Activated T-helper 17 cell treated with anti-CD3 and anti-CD28 coated beads, Interleukin-2, amount 50 U/mL, for 72 hours (primary cell): ENCODE results near the gene ALAS2. TPM values are rescaled to one million over a fixed set of nuclear protein-coding genes. Genes with fewer than 3 reads are reported as not detected.

Experiments
- ATAC-seq: fragments of 150-1000 bp; cut with Tn5 transposase; replicated peaks from 2 replicates; pipeline ENCODE4 v1.10.0; 2021; ENCODE audit warnings: mild to moderate bottlenecking, moderate library complexity
- H3K27ac Mint-ChIP-seq: one replicate; pipeline ENCODE4 v1.8.0; 2022; ENCODE audit warnings: mixed read lengths
- H3K27me3 Mint-ChIP-seq: one replicate; pipeline ENCODE4 v1.8.0; 2022; ENCODE audit warnings: mixed read lengths
- H3K36me3 Mint-ChIP-seq: one replicate; pipeline ENCODE4 v1.8.0; 2022; ENCODE audit warnings: low read depth, mild to moderate bottlenecking, mixed read lengths
- H3K4me1 Mint-ChIP-seq: one replicate; pipeline ENCODE4 v1.8.0; 2022; ENCODE audit warnings: mixed read lengths
- H3K4me3 Mint-ChIP-seq: one replicate; pipeline ENCODE4 v1.8.0; 2022; ENCODE audit warnings: mild to moderate bottlenecking, mixed read lengths
- H3K9me3 Mint-ChIP-seq: one replicate; pipeline ENCODE4 v1.8.0; 2022; ENCODE audit warnings: mixed read lengths
- total RNA-seq, 2 donors: library from RNA; stranded (reverse); gene quantifications; one replicate each; pipeline ENCODE4 v1.2.3, GENCODE V29; 2022

Gene ALAS2
- total RNA-seq, 2 donors from 2014 or later, result not detected

- Mint-ChIP-seq H3K27ac (no peak overlapping the region), H3K4me3 (no peak overlapping the region), H3K4me1 (no peaks in the 10 kb centered on the region), H3K9me3 (no peaks in the 10 kb centered on the region), H3K27me3 (no peaks in the 10 kb centered on the region), H3K36me3 (no peaks in the 10 kb centered on the region)
- ATAC-seq, result no peak
Observed at GRCh38 chrX:55026143-55026542, 4.6 kb downstream of the ALAS2 start.

GRCh38 chrX:55014897-55015299 is 15.9 kb downstream of the ALAS2 start:
- ATAC-seq, result no peak
- Mint-ChIP-seq H3K27ac (no peak overlapping the region), H3K36me3 (no peaks in the 10 kb centered on the region), H3K27me3 (no peaks in the 10 kb centered on the region), H3K9me3 (no peaks in the 10 kb centered on the region), H3K4me3 (no peak overlapping the region), H3K4me1 (no peaks in the 10 kb centered on the region)

- Mint-ChIP-seq H3K4me3 (no peak overlapping the region), H3K4me1 (no peaks in the 10 kb centered on the region), H3K27ac (no peak overlapping the region), H3K9me3 (no peaks in the 10 kb centered on the region), H3K27me3 (no peaks in the 10 kb centered on the region), H3K36me3 (peaks cover 6% of the 10 kb centered on the region)
- ATAC-seq, result no peak
Observed at GRCh38 chrX:55011294-55011693, 19.5 kb downstream of the ALAS2 start.

- peaks cover 31% of the 10 kb centered on the region for H3K36me3 Mint-ChIP-seq
- no peaks in the 10 kb centered on the region for H3K4me1 Mint-ChIP-seq
- ATAC-seq, result no peak
- no peaks in the 10 kb centered on the region for H3K9me3 Mint-ChIP-seq
- no peaks in the 10 kb centered on the region for H3K27me3 Mint-ChIP-seq
- H3K27ac Mint-ChIP-seq, result no peak overlapping the region
- H3K4me3 Mint-ChIP-seq, result no peak overlapping the region
Observed at GRCh38 chrX:55008571-55009358, 22.0 kb downstream of the ALAS2 start.

- no peaks in the 10 kb centered on the region for H3K27me3 Mint-ChIP-seq
- no peaks in the 10 kb centered on the region for H3K4me1 Mint-ChIP-seq
- no peak overlapping the region for H3K27ac Mint-ChIP-seq
- no peak overlapping the region for H3K4me3 Mint-ChIP-seq
- H3K9me3 Mint-ChIP-seq, result no peaks in the 10 kb centered on the region
- no peak for ATAC-seq
- peaks cover 43% of the 10 kb centered on the region for H3K36me3 Mint-ChIP-seq
Observed at GRCh38 chrX:55007656-55008055, 23.1 kb downstream of the ALAS2 start.

- no peak for ATAC-seq
- Mint-ChIP-seq H3K9me3 (no peaks in the 10 kb centered on the region), H3K27me3 (no peaks in the 10 kb centered on the region), H3K27ac (no peak overlapping the region), H3K36me3 (peaks cover 49% of the 10 kb centered on the region), H3K4me3 (no peak overlapping the region), H3K4me1 (no peaks in the 10 kb centered on the region)
Observed at GRCh38 chrX:55006827-55007621, 23.8 kb downstream of the ALAS2 start.

- H3K4me3 Mint-ChIP-seq, result no peak overlapping the region
- peaks cover 67% of the 10 kb centered on the region for H3K36me3 Mint-ChIP-seq
- H3K4me1 Mint-ChIP-seq, result no peaks in the 10 kb centered on the region
Observed at GRCh38 chrX:55005256-55005655, 25.5 kb downstream of the ALAS2 start.

GRCh38 chrX:55004231-55004630 is 26.5 kb downstream of the ALAS2 start:
- Mint-ChIP-seq H3K36me3 (peaks cover 69% of the 10 kb centered on the region), H3K27ac (no peak overlapping the region), H3K4me3 (no peak overlapping the region), H3K9me3 (no peaks in the 10 kb centered on the region), H3K4me1 (no peaks in the 10 kb centered on the region), H3K27me3 (no peaks in the 10 kb centered on the region)
- no peak for ATAC-seq

More at GRCh38 chrX:55005256-55005655, 25.5 kb downstream of the ALAS2 start:
- Mint-ChIP-seq H3K27me3 (no peaks in the 10 kb centered on the region), H3K9me3 (no peaks in the 10 kb centered on the region), H3K27ac (no peak overlapping the region)
- ATAC-seq, result no peak

- H3K4me1 Mint-ChIP-seq, result no peaks in the 10 kb centered on the region
- H3K36me3 Mint-ChIP-seq, result peaks cover 49% of the 10 kb centered on the region
- peak within 1 kb of the TSS; percentile 95 for H3K4me3 Mint-ChIP-seq
- no peaks in the 10 kb centered on the region for H3K9me3 Mint-ChIP-seq
- peak within 1 kb of the TSS; percentile 93 for H3K27ac Mint-ChIP-seq
- no peaks in the 10 kb centered on the region for H3K27me3 Mint-ChIP-seq
- ATAC-seq, result peak; percentile 97
Observed at GRCh38 chrX:54999717-55000598, 30.8 kb downstream of the ALAS2 start, which contains the start of gene APEX2. Gene APEX2 (plus strand): TSS chrX:55000363. CDS start chrX:55000423, 60 bp downstream.

GRCh38 chrX:54995621-54996020 is 35.2 kb downstream of the ALAS2 start:
- H3K9me3 Mint-ChIP-seq, result no peaks in the 10 kb centered on the region
- H3K27me3 Mint-ChIP-seq, result no peaks in the 10 kb centered on the region
- H3K36me3 Mint-ChIP-seq, result peaks cover 6% of the 10 kb centered on the region
- H3K27ac Mint-ChIP-seq, result no peak overlapping the region
- H3K4me1 Mint-ChIP-seq, result no peaks in the 10 kb centered on the region
- ATAC-seq, result no peak
- no peak overlapping the region for H3K4me3 Mint-ChIP-seq

- no peak overlapping the region for H3K27ac Mint-ChIP-seq
- no peak for ATAC-seq
- H3K27me3 Mint-ChIP-seq, result no peaks in the 10 kb centered on the region
- H3K36me3 Mint-ChIP-seq, result no peaks in the 10 kb centered on the region
- no peaks in the 10 kb centered on the region for H3K4me1 Mint-ChIP-seq
- no peaks in the 10 kb centered on the region for H3K9me3 Mint-ChIP-seq
- no peak overlapping the region for H3K4me3 Mint-ChIP-seq
Observed at GRCh38 chrX:54994668-54995351, 36.0 kb downstream of the ALAS2 start.

GRCh38 chrX:54994099-54994498 is 36.7 kb downstream of the ALAS2 start, which contains the start of gene PFKFB1:
Gene PFKFB1 (minus strand): TSS chrX:54994188. CDS start chrX:54994007, 181 bp downstream.
- H3K9me3 Mint-ChIP-seq, result no peaks in the 10 kb centered on the region
- H3K36me3 Mint-ChIP-seq, result no peaks in the 10 kb centered on the region
- no peaks in the 10 kb centered on the region for H3K27me3 Mint-ChIP-seq
- no peak within 1 kb of the TSS for H3K27ac Mint-ChIP-seq
- H3K4me1 Mint-ChIP-seq, result no peaks in the 10 kb centered on the region
- ATAC-seq, result no peak
- no peak within 1 kb of the TSS for H3K4me3 Mint-ChIP-seq

GRCh38 chrX:54992911-54993622 is 37.7 kb downstream of the ALAS2 start:
- Mint-ChIP-seq H3K27ac (no peak overlapping the region), H3K27me3 (no peaks in the 10 kb centered on the region), H3K9me3 (no peaks in the 10 kb centered on the region), H3K4me1 (no peaks in the 10 kb centered on the region), H3K4me3 (no peak overlapping the region), H3K36me3 (no peaks in the 10 kb centered on the region)
- no peak for ATAC-seq
